ENCODE results near the gene PARP9. TPM values are rescaled to one million over a fixed set of nuclear protein-coding genes. Genes with fewer than 3 reads are reported as not detected.
"Not testable (repeated sequence)": the region's sequence is repeated elsewhere in the genome, so short reads cannot be mapped to it uniquely, and the experiment has no call there.

PARP9 gene
- total RNA-seq, 2 donors from 2014 or later = 28.8 to 38.1 TPM

DNA sequence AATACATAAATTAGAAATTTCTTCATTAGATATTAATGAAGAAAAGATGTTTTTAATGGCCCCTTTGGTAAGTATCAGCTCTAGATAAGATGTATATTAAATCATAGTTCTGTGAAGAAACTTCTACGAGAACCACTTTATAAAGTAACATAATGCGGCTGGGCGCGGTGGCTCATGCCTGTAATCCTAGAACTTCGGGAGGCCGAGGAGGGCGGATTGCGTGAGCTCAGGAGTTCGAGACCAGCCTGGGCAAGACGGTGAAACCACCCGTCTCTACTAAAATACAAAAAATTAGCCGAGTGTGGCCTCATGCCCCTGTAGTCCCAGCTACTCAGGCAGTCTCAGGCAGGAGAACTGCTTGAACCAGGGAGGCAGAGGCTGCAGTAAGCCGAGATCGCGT, 51.8 kb downstream of the PARP9 start:
- no peak for DNase-seq
- H3K27ac Mint-ChIP-seq = no peak overlapping the region
- no peak overlapping the region for H3K4me3 Mint-ChIP-seq
- ATAC-seq (replicated peaks in 1 of 2) = no peak
- H3K4me1 Mint-ChIP-seq (ENCODE audit: low read depth) = peaks cover 68% of the 10 kb centered on the region
- H3K36me3 Mint-ChIP-seq (ENCODE audit: insufficient read depth in 2 of 2) = peaks cover 7% of the 10 kb centered on the region in 2 donors
- H3K9me3 Mint-ChIP-seq = peaks cover 2 to 3% of the 10 kb centered on the region in 2 donors
- H3K27me3 Mint-ChIP-seq (ENCODE audit: low read depth) = no peaks in the 10 kb centered on the region

DNA sequence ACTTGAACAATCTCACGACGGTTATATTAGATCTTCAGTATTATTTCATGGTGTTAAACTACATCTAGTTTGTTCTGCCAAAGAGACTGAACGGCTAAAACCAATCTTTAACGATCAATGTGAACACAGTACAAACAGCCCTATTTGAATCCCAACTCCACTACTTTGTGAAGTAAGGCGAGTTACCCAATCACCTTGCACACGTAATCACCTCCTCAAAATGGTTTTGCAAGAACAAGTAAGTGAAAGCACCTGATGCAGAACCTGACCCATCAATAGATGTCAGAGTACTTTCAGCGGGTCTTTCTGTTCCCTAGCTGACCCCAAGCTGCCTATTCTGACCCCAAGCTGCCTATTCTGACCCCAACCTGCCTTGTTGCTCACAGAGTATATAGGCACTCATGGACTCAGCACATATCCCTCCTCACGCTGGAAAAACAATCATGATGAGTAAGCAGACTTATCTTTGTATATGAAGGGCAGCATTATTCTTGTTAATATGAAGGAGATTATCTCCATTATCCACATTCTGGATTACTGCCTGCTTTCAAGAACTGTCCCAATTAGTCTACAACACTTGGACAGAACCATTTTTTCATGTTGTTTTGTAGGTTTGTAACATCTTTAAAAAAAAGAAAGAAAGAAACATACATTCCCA, 53.1 kb downstream of the PARP9 start:
- Mint-ChIP-seq H3K27me3 (ENCODE audit: low read depth) (no peaks in the 10 kb centered on the region), H3K27ac (no peak overlapping the region), H3K4me1 (ENCODE audit: low read depth) (peaks cover 77% of the 10 kb centered on the region), H3K4me3 (peak overlapping the region in 1 of 2 donors; percentile 46), H3K36me3 (ENCODE audit: insufficient read depth in 2 of 2) (peaks cover 7% of the 10 kb centered on the region in 2 donors), H3K9me3 (peaks cover 2 to 3% of the 10 kb centered on the region in 2 donors)
- ATAC-seq (replicated peaks in 1 of 2) = no peak
- no peak for DNase-seq

DNA sequence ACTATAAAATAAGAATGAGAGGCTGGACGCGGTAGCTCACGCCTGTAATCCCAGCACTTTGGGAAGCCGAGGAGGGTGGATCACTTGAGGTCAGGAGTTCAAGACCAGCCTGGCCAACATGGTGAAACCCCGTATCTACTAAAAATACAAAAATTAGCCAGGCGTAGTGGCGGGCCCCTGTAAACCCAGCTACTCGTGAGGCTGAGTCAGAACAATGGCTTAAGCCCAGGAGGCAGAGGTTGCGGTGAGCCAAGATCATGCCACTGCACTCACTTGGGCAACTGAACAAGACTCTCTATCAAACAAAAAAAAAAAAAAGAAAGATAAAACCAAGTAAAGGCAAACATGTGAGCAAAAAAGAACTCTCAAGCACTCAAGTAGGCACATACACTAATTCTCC, 55.2 kb downstream of the PARP9 start:
- Mint-ChIP-seq H3K4me3 (peak overlapping the region in 1 of 2 donors; percentile 53), H3K4me1 (ENCODE audit: low read depth) (peaks cover 84% of the 10 kb centered on the region), H3K27ac (peak overlapping the region; percentile 61)
- not testable (repeated sequence) for H3K27me3 Mint-ChIP-seq (ENCODE audit: low read depth); DNase-seq; H3K36me3 Mint-ChIP-seq (ENCODE audit: insufficient read depth in 2 of 2); H3K9me3 Mint-ChIP-seq; ATAC-seq (replicated peaks in 1 of 2)

DNA sequence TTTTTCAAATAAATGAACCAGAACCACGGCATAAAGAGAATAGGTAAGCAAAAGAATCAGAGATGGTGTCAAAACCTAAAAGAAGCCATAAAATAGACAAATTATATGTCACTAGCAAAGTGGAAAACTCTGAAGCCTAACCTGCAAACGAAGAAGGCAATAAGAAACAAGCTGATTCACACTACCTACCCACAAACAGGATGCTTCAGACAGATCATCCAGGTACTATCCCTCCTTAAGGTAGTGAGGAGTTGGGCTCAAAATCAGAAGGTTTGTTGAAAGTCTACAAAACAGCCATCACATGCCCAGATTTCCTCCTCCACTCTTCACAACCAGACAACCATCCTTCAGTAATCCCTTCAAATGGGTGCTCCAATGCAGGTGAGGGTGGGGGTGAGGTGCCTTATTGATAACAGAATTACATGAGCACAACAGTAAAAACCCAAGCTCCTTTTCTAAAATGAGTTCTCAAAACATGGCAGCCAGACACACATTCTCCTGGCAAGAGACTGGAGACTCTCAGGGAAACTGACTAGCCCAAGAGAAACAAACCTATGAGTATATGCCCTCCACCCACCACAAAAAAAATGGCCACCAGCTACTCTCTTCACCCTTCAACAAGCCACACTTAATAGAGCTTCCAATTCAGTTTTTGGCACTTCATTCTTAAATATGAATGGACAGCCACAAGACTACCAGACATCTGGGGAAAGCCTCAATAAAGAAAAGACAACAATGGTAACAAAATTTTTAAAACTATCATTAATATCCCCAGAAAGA, 55.8 kb downstream of the PARP9 start:
- peak; percentile 92 to 94 for ATAC-seq (replicated peaks in 1 of 2)
- H3K27me3 Mint-ChIP-seq (ENCODE audit: low read depth) = no peaks in the 10 kb centered on the region

DNA sequence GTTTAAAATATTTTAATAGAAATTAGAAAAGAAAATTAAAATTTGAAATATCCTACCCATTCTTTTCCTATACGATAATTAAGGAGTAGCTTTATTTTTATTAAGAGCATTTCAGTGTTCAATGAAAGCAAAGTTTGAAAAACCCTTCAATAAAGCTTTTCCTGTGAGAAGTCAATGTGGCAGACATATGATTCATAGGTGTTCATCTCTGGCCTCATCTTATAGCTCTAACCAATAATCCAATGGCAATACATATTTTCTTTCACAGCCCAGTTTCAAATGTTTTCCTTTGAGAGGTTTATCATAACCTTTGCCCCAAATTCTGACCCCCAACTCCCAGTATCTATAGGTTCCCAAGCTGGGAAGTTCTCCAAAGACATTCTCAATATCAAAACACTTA, 57.6 kb downstream of the PARP9 start:
- ATAC-seq (replicated peaks in 1 of 2) = no peak
- peaks cover 6 to 8% of the 10 kb centered on the region in 2 donors for H3K36me3 Mint-ChIP-seq (ENCODE audit: insufficient read depth in 2 of 2)
- H3K27ac Mint-ChIP-seq = peak overlapping the region; percentile 89
- H3K4me3 Mint-ChIP-seq = peak overlapping the region in 1 of 2 donors; percentile 58
- DNase-seq = no peak
- peaks cover 2 to 3% of the 10 kb centered on the region in 2 donors for H3K9me3 Mint-ChIP-seq
- H3K27me3 Mint-ChIP-seq (ENCODE audit: low read depth) = no peaks in the 10 kb centered on the region
- peaks cover 82% of the 10 kb centered on the region for H3K4me1 Mint-ChIP-seq (ENCODE audit: low read depth)

More for the DNA sequence above, 55.8 kb downstream of the PARP9 start:
- H3K36me3 Mint-ChIP-seq (ENCODE audit: insufficient read depth in 2 of 2) = peaks cover 6 to 8% of the 10 kb centered on the region in 2 donors
- peaks cover 2 to 3% of the 10 kb centered on the region in 2 donors for H3K9me3 Mint-ChIP-seq
- H3K4me3 Mint-ChIP-seq = peak overlapping the region; percentile 32 to 53
- peaks cover 82% of the 10 kb centered on the region for H3K4me1 Mint-ChIP-seq (ENCODE audit: low read depth)
- peak overlapping the region; percentile 61 for H3K27ac Mint-ChIP-seq
- peak in 1 of 2 donors; percentile 13 for DNase-seq

DNA sequence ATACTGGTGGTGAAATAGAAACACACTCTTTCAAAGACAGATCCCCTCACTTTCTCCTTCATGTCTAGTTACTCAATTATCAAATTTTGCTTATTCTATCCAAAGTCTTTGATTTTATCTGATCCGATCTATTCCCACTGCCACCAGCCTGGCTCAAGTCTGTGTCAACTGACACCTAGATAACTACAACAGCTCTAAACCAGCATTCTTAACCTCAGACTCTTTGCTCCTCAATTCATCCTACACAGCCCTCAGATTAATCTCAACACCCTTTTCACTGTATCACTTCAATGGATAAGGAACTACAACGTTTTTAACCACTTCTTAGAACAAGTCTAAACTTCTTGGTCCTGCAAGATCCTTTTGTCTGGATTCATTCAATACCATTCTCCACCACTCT, 58.4 kb downstream of the PARP9 start:
- Mint-ChIP-seq H3K4me1 (ENCODE audit: low read depth) (peaks cover 82% of the 10 kb centered on the region), H3K27me3 (ENCODE audit: low read depth) (no peaks in the 10 kb centered on the region), H3K36me3 (ENCODE audit: insufficient read depth in 2 of 2) (peaks cover 4 to 8% of the 10 kb centered on the region in 2 donors), H3K4me3 (no peak overlapping the region), H3K27ac (no peak overlapping the region), H3K9me3 (peaks cover 2 to 3% of the 10 kb centered on the region in 2 donors)
- DNase-seq (no peak), ATAC-seq (replicated peaks in 1 of 2) (no peak)

DNA sequence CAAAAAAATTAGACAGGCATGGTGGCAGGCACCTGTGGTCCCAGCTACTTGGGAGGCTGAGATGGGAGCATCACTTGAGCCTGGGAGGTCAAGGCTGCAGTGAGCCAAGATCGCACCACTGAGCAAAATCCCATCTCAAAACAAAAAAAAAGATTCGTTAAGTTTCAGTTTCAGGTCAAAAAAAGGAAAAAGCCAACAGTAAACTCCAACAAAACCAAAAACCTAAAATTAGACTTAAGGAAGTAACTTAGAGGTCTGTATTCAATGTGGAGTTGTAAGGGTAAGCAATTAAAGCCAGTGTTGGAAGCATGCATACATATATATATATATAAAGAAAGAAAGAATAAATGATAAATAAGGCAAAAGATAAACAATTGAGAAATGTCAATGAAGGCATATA, 61.2 kb downstream of the PARP9 start:
- H3K4me3 Mint-ChIP-seq = no peak overlapping the region
- peaks cover 0 to 1% of the 10 kb centered on the region in 2 donors for H3K36me3 Mint-ChIP-seq (ENCODE audit: insufficient read depth in 2 of 2)
- DNase-seq (no peak), ATAC-seq (replicated peaks in 1 of 2) (no peak)
- H3K9me3 Mint-ChIP-seq = no peaks in the 10 kb centered on the region
- H3K4me1 Mint-ChIP-seq (ENCODE audit: low read depth) = peaks cover 79% of the 10 kb centered on the region
- peaks cover 8% of the 10 kb centered on the region for H3K27me3 Mint-ChIP-seq (ENCODE audit: low read depth)
- no peak overlapping the region for H3K27ac Mint-ChIP-seq

DNA sequence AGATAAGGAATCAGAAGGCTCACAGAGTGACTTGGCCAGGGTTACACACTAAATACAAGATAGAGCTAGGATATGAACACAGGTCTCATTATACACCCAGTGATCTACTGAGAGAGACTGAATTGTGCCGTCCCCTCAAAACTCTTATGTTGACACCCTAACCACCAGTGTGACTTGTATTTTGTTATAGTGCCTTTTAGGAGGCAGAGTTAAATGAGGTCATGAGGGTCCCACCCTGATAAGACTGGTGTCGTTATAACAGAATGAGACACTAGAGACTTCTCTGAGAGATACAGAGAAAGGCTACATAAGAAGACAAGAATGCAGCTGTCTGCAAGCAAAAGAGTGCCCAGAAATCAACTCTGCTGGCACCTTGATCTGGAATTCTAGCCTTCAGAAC, 62.0 kb downstream of the PARP9 start:
- Mint-ChIP-seq H3K9me3 (no peaks in the 10 kb centered on the region), H3K4me1 (ENCODE audit: low read depth) (peaks cover 82% of the 10 kb centered on the region), H3K27ac (no peak overlapping the region), H3K36me3 (ENCODE audit: insufficient read depth in 2 of 2) (peaks cover 0 to 1% of the 10 kb centered on the region in 2 donors), H3K4me3 (no peak overlapping the region), H3K27me3 (ENCODE audit: low read depth) (peaks cover 8% of the 10 kb centered on the region)
- no peak for ATAC-seq (replicated peaks in 1 of 2)
- DNase-seq = no peak

DNA sequence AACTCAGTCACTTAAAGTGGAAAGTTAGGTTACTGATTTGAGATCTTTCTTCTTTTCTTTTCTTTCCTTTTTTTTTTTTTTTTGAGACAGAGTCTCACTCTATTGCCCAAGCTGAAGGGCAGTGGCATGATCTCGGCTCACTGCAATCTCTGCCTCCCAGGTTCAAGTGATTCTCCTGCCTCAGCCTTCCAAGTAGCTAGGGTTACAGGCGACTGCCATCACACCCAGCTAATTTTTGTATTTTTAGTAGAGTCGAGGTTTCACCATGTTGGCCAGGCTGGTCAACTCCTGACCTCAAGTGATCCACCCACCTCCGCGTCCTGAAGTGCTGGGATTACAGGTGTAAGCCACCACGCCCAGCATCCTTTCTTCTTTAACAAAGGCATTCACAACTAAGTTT, 63.1 kb downstream of the PARP9 start:
- peaks cover 84% of the 10 kb centered on the region for H3K4me1 Mint-ChIP-seq (ENCODE audit: low read depth)
- H3K27ac Mint-ChIP-seq = not testable (repeated sequence)

DNA sequence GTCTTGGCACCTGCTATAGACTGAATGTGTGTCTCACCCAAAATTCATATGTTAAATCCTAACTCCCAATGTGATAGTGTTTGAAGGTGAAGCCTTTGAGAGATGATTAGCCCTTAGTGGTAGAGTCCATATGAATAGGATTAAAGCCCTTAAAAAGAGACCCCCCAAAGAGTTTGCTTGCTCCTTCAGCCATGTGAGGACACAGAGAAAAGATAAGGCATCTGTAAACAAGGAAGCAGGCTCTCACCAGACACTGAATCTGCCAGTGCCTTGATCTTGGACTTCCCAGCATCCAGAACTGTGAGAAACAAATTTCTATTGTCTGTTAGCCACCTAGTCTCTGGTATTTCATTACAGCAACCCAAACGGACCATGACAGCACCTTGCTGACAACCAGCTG, 65.9 kb downstream of the PARP9 start:
- peaks cover 8% of the 10 kb centered on the region for H3K27me3 Mint-ChIP-seq (ENCODE audit: low read depth)
- H3K36me3 Mint-ChIP-seq (ENCODE audit: insufficient read depth in 2 of 2) = peaks cover 2 to 17% of the 10 kb centered on the region in 2 donors
- ATAC-seq (replicated peaks in 1 of 2) (no peak), DNase-seq (no peak)
- H3K9me3 Mint-ChIP-seq = no peaks in the 10 kb centered on the region
- peaks cover 65% of the 10 kb centered on the region for H3K4me1 Mint-ChIP-seq (ENCODE audit: low read depth)
- no peak overlapping the region for H3K27ac Mint-ChIP-seq
- peak overlapping the region in 1 of 2 donors; percentile 3 for H3K4me3 Mint-ChIP-seq

More for the DNA sequence above, 63.1 kb downstream of the PARP9 start:
- not testable (repeated sequence) for ATAC-seq (replicated peaks in 1 of 2); H3K9me3 Mint-ChIP-seq; H3K27me3 Mint-ChIP-seq (ENCODE audit: low read depth); H3K36me3 Mint-ChIP-seq (ENCODE audit: insufficient read depth in 2 of 2); H3K4me3 Mint-ChIP-seq; DNase-seq

DNA sequence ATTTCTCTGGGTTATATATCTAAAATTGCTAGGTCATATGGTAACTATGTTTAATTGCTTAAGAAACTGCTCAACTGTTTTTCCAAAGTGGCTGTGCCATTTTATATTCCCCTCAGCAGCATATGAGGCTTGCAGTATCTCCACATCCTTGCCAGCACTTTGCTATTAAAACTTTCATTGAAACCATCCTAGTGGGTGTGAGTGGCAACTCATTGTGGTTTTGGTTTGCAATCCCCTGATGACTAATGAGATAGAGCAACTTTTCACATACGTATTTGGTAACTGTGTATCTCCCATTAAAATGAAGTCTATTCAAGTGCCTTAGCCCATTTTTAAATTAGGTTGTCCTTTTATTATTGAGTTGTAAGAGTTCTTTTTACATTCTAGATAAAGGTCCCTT, 66.7 kb downstream of the PARP9 start:
- Mint-ChIP-seq H3K27me3 (ENCODE audit: low read depth) (peaks cover 8% of the 10 kb centered on the region), H3K27ac (no peak overlapping the region), H3K36me3 (ENCODE audit: insufficient read depth in 2 of 2) (peaks cover 2 to 19% of the 10 kb centered on the region in 2 donors), H3K9me3 (no peaks in the 10 kb centered on the region), H3K4me1 (ENCODE audit: low read depth) (peaks cover 58% of the 10 kb centered on the region), H3K4me3 (peak overlapping the region; percentile 3 to 10)
- peak; percentile 53 to 59 for DNase-seq
- ATAC-seq (replicated peaks in 1 of 2) = peak; percentile 99

DNA sequence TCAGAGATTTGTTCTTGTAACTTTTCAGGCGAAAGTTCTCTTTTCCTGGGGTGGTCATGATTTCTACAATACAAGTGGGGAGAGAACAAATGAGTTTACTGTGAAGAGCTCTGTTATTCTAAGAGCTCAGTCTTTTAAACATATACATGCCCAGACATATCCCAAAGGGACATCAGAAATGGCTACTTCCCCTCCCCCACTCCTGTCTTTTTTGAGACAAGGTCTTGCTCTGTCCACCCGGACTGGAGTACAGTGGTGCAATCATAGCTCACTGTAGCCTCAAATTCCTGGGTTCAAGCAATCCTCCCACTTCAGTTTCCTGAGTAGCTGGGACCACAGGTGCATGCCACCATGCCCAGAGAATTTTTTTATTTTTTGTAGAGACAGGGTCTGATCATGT, 67.6 kb downstream of the PARP9 start:
- H3K4me1 Mint-ChIP-seq (ENCODE audit: low read depth) = peaks cover 49% of the 10 kb centered on the region
- no peaks in the 10 kb centered on the region for H3K9me3 Mint-ChIP-seq
- ATAC-seq (replicated peaks in 1 of 2) = no peak
- peaks cover 8% of the 10 kb centered on the region for H3K27me3 Mint-ChIP-seq (ENCODE audit: low read depth)
- H3K4me3 Mint-ChIP-seq = no peak overlapping the region
- peaks cover 4 to 23% of the 10 kb centered on the region in 2 donors for H3K36me3 Mint-ChIP-seq (ENCODE audit: insufficient read depth in 2 of 2)
- no peak overlapping the region for H3K27ac Mint-ChIP-seq
- no peak for DNase-seq

DNA sequence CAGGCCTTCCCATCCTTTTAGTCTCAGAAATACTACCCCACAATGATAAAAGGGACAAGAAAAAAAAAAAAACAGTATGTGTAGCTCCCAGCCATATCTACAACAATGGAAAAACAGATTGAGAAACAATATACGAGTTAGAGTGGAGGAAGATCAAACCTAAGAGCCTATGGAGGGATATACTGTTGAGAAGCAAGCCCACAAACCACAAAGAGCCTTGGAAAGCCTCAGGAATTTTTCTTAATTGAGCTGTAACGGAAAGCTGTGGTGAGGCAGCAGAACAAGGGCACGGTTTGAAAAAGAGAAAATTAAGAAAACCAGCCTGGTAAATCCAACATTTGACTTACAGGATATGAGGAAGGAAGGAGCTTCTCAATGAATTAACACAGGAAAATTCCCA, 70.8 kb downstream of the PARP9 start:
- no peak overlapping the region for H3K4me3 Mint-ChIP-seq
- H3K36me3 Mint-ChIP-seq (ENCODE audit: insufficient read depth in 2 of 2) = peaks cover 4 to 31% of the 10 kb centered on the region in 2 donors
- no peak overlapping the region for H3K27ac Mint-ChIP-seq
- no peaks in the 10 kb centered on the region for H3K9me3 Mint-ChIP-seq
- no peaks in the 10 kb centered on the region for H3K27me3 Mint-ChIP-seq (ENCODE audit: low read depth)
- peaks cover 50% of the 10 kb centered on the region for H3K4me1 Mint-ChIP-seq (ENCODE audit: low read depth)
- ATAC-seq (replicated peaks in 1 of 2) (no peak), DNase-seq (no peak)

Measured in activated T-cell treated with anti-CD3 and anti-CD28 coated beads, Interleukin-2, amount 50 U/mL, for 72 hours (primary cell).